DND-41 (cell line): ENCODE data around the gene PALM.
A peak's percentile ranks its signal among the peaks of the same experiment; 100 is the strongest.

Source experiments
- ATAC-seq: fragments of 200-7000 bp; cut with Tn5 transposase; 3 replicates; pipeline ENCODE4 v1.9.1; 2021; ENCODE audit warnings: low read depth; ENCODE audit not compliant: insufficient read depth
- DNase-seq: peaks from one replicate; pipeline ENCODE4 v3.0.0-alpha.2; 2020
- H2AFZ ChIP-seq: 2 replicates; pipeline ENCODE4 v1.6.0; 2012; ENCODE audit warnings: low read depth, low read length
- H3K27ac ChIP-seq: 2 replicates; pipeline ENCODE4 v1.5.1; 2012; ENCODE audit warnings: low read length, inconsistent platforms
- H3K27me3 ChIP-seq: fragments of 200-600 bp; sonication (generic); 2 replicates; pipeline ENCODE4 v1.6.0; 2012; ENCODE audit warnings: low read length, mild to moderate bottlenecking, inconsistent platforms; ENCODE audit not compliant: insufficient read depth, poor library complexity
- H3K36me3 ChIP-seq: 2 replicates; pipeline ENCODE4 v1.5.1; 2012; ENCODE audit warnings: low read length, inconsistent platforms; ENCODE audit not compliant: insufficient read depth
- H3K4me1 ChIP-seq: 2 replicates; pipeline ENCODE4 v1.5.1; 2012; ENCODE audit warnings: mild to moderate bottlenecking, low read length; ENCODE audit not compliant: insufficient read depth
- H3K4me2 ChIP-seq: 2 replicates; pipeline ENCODE4 v1.6.0; 2012; ENCODE audit warnings: mild to moderate bottlenecking, moderate library complexity, low read length, inconsistent platforms; ENCODE audit not compliant: insufficient read depth
- H3K4me3 ChIP-seq, 2 experiments: fragments of 200-600 bp in 1 of 2; shearing (Covaris generic) in 1 of 2; 2 replicates each; pipeline ENCODE4 v1.5.1; 2012 to 2016; ENCODE audit warnings: inconsistent platforms in 2 of 2, low read length in 2 of 2, mild to moderate bottlenecking in 2 of 2, low read depth in 1 of 2, moderate library complexity in 1 of 2
- H3K79me2 ChIP-seq: 2 replicates; pipeline ENCODE4 v1.6.0; 2012; ENCODE audit warnings: low read length, inconsistent platforms; ENCODE audit not compliant: insufficient read depth
- H3K9ac ChIP-seq: 2 replicates; pipeline ENCODE4 v1.6.0; 2012; ENCODE audit warnings: low read depth, mild to moderate bottlenecking, inconsistent platforms, low read length, moderate library complexity
- H3K9me3 ChIP-seq: 2 replicates; pipeline ENCODE4 v1.5.1; 2012; ENCODE audit warnings: low read length, moderate library complexity, mild to moderate bottlenecking, inconsistent platforms; ENCODE audit not compliant: insufficient read depth, severe bottlenecking
- H4K20me1 ChIP-seq: 2 replicates; pipeline ENCODE4 v1.6.0; 2012; ENCODE audit warnings: low read length; ENCODE audit not compliant: insufficient read depth
- EZH2 ChIP-seq: IDR thresholded peaks from 3 replicates; pipeline ENCODE4 v1.6.1; 2012; ENCODE audit warnings: borderline replicate concordance, low read depth, mild to moderate bottlenecking, moderate library complexity, low read length, inconsistent platforms; ENCODE audit not compliant: severe bottlenecking
- TF ChIP-seq, protein P1 (sequence below): IDR thresholded peaks from 2 replicates; pipeline ENCODE4 v1.5.1; 2012; ENCODE audit warnings: borderline replicate concordance, low read length, moderate library complexity, mild to moderate bottlenecking; ENCODE audit not compliant: poor library complexity, severe bottlenecking; ENCODE audit errors: extremely low read depth

PALM gene

DNA sequence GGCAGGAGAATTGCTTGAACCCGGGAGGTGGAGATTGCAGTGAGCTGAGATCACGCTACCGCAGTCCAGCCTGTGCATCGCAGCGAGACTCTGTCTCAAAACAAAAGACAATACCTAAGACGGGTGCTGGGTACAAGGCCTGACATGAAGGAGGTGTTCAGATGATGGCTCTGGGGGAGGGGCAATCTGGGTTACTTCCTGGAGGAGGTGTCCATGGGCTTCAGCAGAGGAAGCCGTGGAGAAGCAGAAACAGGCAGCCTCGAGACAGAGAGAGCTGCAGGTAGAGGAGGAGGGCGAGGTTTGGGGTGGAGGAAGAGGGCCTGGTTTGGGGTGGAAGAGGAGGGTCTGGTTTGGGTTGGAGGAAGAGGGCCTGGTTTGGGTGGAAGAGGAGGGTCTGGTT is 45.8 kb downstream of the PALM start:
- H3K27me3 ChIP-seq, result no peaks in the 10 kb centered on the region
- H3K4me1 ChIP-seq, result no peaks in the 10 kb centered on the region
- H3K9me3 ChIP-seq, result peaks cover 7% of the 10 kb centered on the region
- H3K27ac ChIP-seq, result no peak overlapping the region
- no peak overlapping the region for H3K4me3 ChIP-seq
- H4K20me1 ChIP-seq, result no peaks in the 10 kb centered on the region
- H2AFZ ChIP-seq, result no peak overlapping the region
- H3K9ac ChIP-seq, result no peak overlapping the region
- TF ChIP-seq, protein P1, sequence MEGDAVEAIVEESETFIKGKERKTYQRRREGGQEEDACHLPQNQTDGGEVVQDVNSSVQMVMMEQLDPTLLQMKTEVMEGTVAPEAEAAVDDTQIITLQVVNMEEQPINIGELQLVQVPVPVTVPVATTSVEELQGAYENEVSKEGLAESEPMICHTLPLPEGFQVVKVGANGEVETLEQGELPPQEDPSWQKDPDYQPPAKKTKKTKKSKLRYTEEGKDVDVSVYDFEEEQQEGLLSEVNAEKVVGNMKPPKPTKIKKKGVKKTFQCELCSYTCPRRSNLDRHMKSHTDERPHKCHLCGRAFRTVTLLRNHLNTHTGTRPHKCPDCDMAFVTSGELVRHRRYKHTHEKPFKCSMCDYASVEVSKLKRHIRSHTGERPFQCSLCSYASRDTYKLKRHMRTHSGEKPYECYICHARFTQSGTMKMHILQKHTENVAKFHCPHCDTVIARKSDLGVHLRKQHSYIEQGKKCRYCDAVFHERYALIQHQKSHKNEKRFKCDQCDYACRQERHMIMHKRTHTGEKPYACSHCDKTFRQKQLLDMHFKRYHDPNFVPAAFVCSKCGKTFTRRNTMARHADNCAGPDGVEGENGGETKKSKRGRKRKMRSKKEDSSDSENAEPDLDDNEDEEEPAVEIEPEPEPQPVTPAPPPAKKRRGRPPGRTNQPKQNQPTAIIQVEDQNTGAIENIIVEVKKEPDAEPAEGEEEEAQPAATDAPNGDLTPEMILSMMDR, result no peak
- no peak for TF ChIP-seq EZH2
- DNase-seq (no peak), ATAC-seq (no peak)
- H3K36me3 ChIP-seq, result no peaks in the 10 kb centered on the region
- H3K79me2 ChIP-seq, result no peaks in the 10 kb centered on the region
- no peak overlapping the region for H3K4me2 ChIP-seq

DNA sequence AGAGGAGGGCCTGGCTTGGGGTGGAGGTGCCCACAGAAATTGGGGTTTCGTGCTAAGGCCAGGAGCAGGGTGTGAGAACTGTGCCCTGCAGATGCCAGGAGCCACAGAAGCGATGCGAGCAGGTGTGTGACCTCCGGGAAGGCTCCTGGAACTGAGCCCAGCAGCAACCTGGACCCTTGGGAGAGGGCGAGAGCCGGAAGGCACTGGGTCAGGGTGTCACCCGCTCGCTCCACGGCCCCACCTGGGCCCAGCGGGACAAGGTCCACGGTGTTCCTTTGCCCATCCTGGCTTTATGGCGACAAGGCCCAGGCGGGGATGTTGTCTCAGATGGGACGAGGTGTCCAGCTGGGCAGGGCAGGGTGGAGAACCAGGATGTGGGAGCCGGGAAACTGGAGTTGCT is 46.3 kb downstream of the PALM start:
- H3K27me3 ChIP-seq, result no peaks in the 10 kb centered on the region
- no peak overlapping the region for H2AFZ ChIP-seq
- H3K9ac ChIP-seq, result no peak overlapping the region
- H3K4me3 ChIP-seq, result no peak overlapping the region
- TF ChIP-seq, protein P1, result no peak
- TF ChIP-seq EZH2, result no peak
- H3K4me1 ChIP-seq, result no peaks in the 10 kb centered on the region
- no peak for ATAC-seq
- H3K9me3 ChIP-seq, result peaks cover 7% of the 10 kb centered on the region
- no peaks in the 10 kb centered on the region for H3K79me2 ChIP-seq
- H3K4me2 ChIP-seq, result no peak overlapping the region
- DNase-seq, result no peak
- no peaks in the 10 kb centered on the region for H4K20me1 ChIP-seq
- no peaks in the 10 kb centered on the region for H3K36me3 ChIP-seq
- H3K27ac ChIP-seq, result no peak overlapping the region

DNA sequence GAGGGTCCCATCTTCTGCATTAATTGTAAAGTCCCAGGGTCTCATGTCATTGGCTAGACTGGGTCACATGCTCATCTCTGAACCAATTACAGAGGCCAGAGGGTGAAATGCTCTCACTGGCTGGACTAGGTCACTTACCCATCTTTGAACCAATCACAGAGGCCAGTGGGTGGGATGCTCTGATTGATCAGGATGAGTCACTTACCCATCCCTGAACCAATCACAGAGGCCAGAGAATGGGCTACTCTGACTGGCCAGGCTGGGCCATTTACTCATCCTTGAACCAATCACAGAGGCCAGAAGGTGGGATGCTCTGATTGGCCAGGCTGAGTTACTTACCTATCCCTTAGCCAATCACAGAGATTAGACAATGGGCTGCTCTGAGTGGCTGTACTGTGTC is 47.5 kb downstream of the PALM start:
- H3K4me1 ChIP-seq, result no peaks in the 10 kb centered on the region
- no peak overlapping the region for H3K4me3 ChIP-seq
- H3K27ac ChIP-seq, result no peak overlapping the region
- H4K20me1 ChIP-seq, result no peaks in the 10 kb centered on the region
- H3K9ac ChIP-seq, result no peak overlapping the region
- H3K4me2 ChIP-seq, result no peak overlapping the region
- H2AFZ ChIP-seq, result no peak overlapping the region
- no peaks in the 10 kb centered on the region for H3K79me2 ChIP-seq
- H3K27me3 ChIP-seq, result no peaks in the 10 kb centered on the region
- TF ChIP-seq EZH2, result no peak
- TF ChIP-seq, protein P1, result no peak
- peak; percentile 22 for DNase-seq
- ATAC-seq, result peak; percentile 35; the same call in 1 of the 3 replicates
- H3K36me3 ChIP-seq, result no peaks in the 10 kb centered on the region
- H3K9me3 ChIP-seq, result peaks cover 7% of the 10 kb centered on the region
